ENCODE data around the gene RAB27A. TPM values are rescaled to one million over a fixed set of nuclear protein-coding genes. Genes with fewer than 3 reads are reported as not detected.

Gene RAB27A
- total RNA-seq, 1 donor, result 7.2 TPM

GRCh38 chr15:55198706-55199105 is 90.9 kb downstream of the RAB27A start:
- H3K9me3 ChIP-seq (ENCODE audit: low read depth, low read length), result no peaks in the 10 kb centered on the region
- H3K4me1 ChIP-seq (ENCODE audit: insufficient read depth, low read length), result peaks cover 23% of the 10 kb centered on the region
- H2AFZ ChIP-seq (ENCODE audit: low read length), result no peak overlapping the region
- no peak overlapping the region for H3K4me2 ChIP-seq (ENCODE audit: insufficient read depth, low read length)
- peaks cover 31% of the 10 kb centered on the region for H3K79me2 ChIP-seq (ENCODE audit: insufficient read depth, low read length)
- H3K27ac ChIP-seq (ENCODE audit: low read depth, low read length), result no peak overlapping the region
- no peaks in the 10 kb centered on the region for H3K36me3 ChIP-seq (ENCODE audit: insufficient read depth, low read length)
- DNase-seq (ENCODE audit: insufficient read length, low spot score, missing footprints), result no peak
- no peaks in the 10 kb centered on the region for H3K27me3 ChIP-seq (ENCODE audit: insufficient read depth, low read length)
- no peak for TF ChIP-seq CTCF (IDR thresholded peaks at IDR 0.05; ENCODE audit: extremely low read depth, low read depth, low read length)
- no peak overlapping the region for H3K4me3 ChIP-seq (ENCODE audit: insufficient read depth, low read length)
- peaks cover 17% of the 10 kb centered on the region for H4K20me1 ChIP-seq (ENCODE audit: insufficient read depth, low read length)

DNA sequence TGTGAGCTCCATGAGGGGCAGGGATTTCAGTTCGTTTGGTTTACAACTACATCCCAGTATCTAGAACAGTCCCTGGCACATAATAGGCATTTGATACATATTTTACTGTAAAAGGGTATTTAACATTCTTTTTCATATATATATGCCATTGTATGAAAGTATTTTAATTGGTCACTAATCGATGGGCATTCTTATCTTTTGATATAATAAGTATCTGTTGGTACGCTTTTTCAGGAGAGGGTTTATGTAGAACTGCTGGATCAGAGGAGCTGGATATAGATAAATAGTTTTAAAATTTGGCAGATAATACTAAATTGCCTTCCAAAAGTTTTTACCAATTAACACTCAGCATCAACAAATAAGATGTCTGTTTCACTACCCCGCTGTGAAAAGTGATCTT is 91.9 kb downstream of the RAB27A start:
- H3K9me3 ChIP-seq (ENCODE audit: low read depth, low read length), result no peaks in the 10 kb centered on the region
- H3K36me3 ChIP-seq (ENCODE audit: insufficient read depth, low read length), result peaks cover 2% of the 10 kb centered on the region
- H3K27me3 ChIP-seq (ENCODE audit: insufficient read depth, low read length), result no peaks in the 10 kb centered on the region
- H3K4me3 ChIP-seq (ENCODE audit: insufficient read depth, low read length), result peak overlapping the region; percentile 92
- no peak for DNase-seq (ENCODE audit: insufficient read length, low spot score, missing footprints)
- H3K4me1 ChIP-seq (ENCODE audit: insufficient read depth, low read length), result peaks cover 23% of the 10 kb centered on the region
- peaks cover 41% of the 10 kb centered on the region for H3K79me2 ChIP-seq (ENCODE audit: insufficient read depth, low read length)
- H4K20me1 ChIP-seq (ENCODE audit: insufficient read depth, low read length), result peaks cover 23% of the 10 kb centered on the region
- H2AFZ ChIP-seq (ENCODE audit: low read length), result peak overlapping the region; percentile 97
- peak overlapping the region; percentile 99 for H3K4me2 ChIP-seq (ENCODE audit: insufficient read depth, low read length)
- peak overlapping the region; percentile 98 for H3K27ac ChIP-seq (ENCODE audit: low read depth, low read length)
- TF ChIP-seq CTCF (IDR thresholded peaks at IDR 0.05; ENCODE audit: extremely low read depth, low read depth, low read length), result no peak

DNA sequence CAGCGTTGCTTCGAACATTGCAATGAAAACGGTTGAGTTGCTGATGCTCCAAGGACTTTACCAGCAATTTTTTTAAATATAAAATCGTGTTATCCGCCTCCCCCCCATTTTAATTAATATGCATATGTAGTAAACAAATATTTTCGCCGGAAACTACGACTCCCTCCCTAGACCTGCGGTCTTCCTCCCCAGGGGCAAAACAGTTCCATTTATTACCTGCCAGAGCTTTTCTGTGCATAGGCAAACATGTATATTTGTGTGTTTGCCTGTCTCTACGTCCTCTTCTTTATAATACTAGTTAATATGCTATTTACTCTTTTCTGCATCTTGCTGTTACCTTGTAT is 92.3 kb downstream of the RAB27A start:
- Histone ChIP-seq H3K4me1 (ENCODE audit: insufficient read depth, low read length) (peaks cover 23% of the 10 kb centered on the region), H3K36me3 (ENCODE audit: insufficient read depth, low read length) (peaks cover 5% of the 10 kb centered on the region), H4K20me1 (ENCODE audit: insufficient read depth, low read length) (peaks cover 23% of the 10 kb centered on the region), H3K9me3 (ENCODE audit: low read depth, low read length) (no peaks in the 10 kb centered on the region), H2AFZ (ENCODE audit: low read length) (peak overlapping the region; percentile 97), H3K27ac (ENCODE audit: low read depth, low read length) (peak overlapping the region; percentile 98), H3K4me2 (ENCODE audit: insufficient read depth, low read length) (peak overlapping the region; percentile 99), H3K27me3 (ENCODE audit: insufficient read depth, low read length) (no peaks in the 10 kb centered on the region), H3K4me3 (ENCODE audit: insufficient read depth, low read length) (peak overlapping the region; percentile 92), H3K79me2 (ENCODE audit: insufficient read depth, low read length) (peaks cover 44% of the 10 kb centered on the region)
- no peak for DNase-seq (ENCODE audit: insufficient read length, low spot score, missing footprints)
- TF ChIP-seq CTCF (IDR thresholded peaks at IDR 0.05; ENCODE audit: extremely low read depth, low read depth, low read length), result no peak

- peak within 1 kb of the TSS; percentile 98 for H3K27ac ChIP-seq (ENCODE audit: low read depth, low read length)
- TF ChIP-seq CTCF (IDR thresholded peaks at IDR 0.05; ENCODE audit: extremely low read depth, low read depth, low read length), result peak; percentile 33
- H2AFZ ChIP-seq (ENCODE audit: low read length), result peak within 1 kb of the TSS; percentile 97
- peak; percentile 92 for DNase-seq (ENCODE audit: insufficient read length, low spot score, missing footprints)
- peaks cover 23% of the 10 kb centered on the region for H3K4me1 ChIP-seq (ENCODE audit: insufficient read depth, low read length)
- no peaks in the 10 kb centered on the region for H3K27me3 ChIP-seq (ENCODE audit: insufficient read depth, low read length)
- peak within 1 kb of the TSS; percentile 99 for H3K4me2 ChIP-seq (ENCODE audit: insufficient read depth, low read length)
- peaks cover 51% of the 10 kb centered on the region for H3K79me2 ChIP-seq (ENCODE audit: insufficient read depth, low read length)
- peaks cover 12% of the 10 kb centered on the region for H3K36me3 ChIP-seq (ENCODE audit: insufficient read depth, low read length)
- H3K9me3 ChIP-seq (ENCODE audit: low read depth, low read length), result no peaks in the 10 kb centered on the region
- H4K20me1 ChIP-seq (ENCODE audit: insufficient read depth, low read length), result peaks cover 25% of the 10 kb centered on the region
- peak within 1 kb of the TSS; percentile 92 for H3K4me3 ChIP-seq (ENCODE audit: insufficient read depth, low read length)
These were observed 92.9 kb downstream of the RAB27A start, which contains the start of gene RSL24D1 for GRCh38 chr15:55196458-55197361. Gene RSL24D1, minus strand, starts transcription at chr15:55196941. Its CDS starts 51 bp downstream, at chr15:55196890.

Measured in osteoblast (primary cell).